Tibial artery (tissue), 4 donors: Measurements from ENCODE around the gene TLR4.

ENCODE experiments used
- DNase-seq, 2 donors: peaks; one replicate each; pipeline ENCODE4 v3.0.0-alpha.2; 2019
- H3K27ac ChIP-seq, 2 donors: fragments of 200-600 bp; sonication (generic) in 1 of 2; 1 replicate in 1 of 2; 2 replicates in 1 of 2; pipeline ENCODE4 v1.5.1; 2018 to 2019; ENCODE audit warnings: mild to moderate bottlenecking in 1 of 2
- H3K27me3 ChIP-seq, 2 donors: fragments of 200-600 bp; sonication (generic) in 1 of 2; one replicate each; pipeline versions ENCODE4 v1.5.1 to v1.6.0; 2016 to 2019
- H3K36me3 ChIP-seq, 3 donors: fragments of 200-600 bp; sonication (generic) in 2 of 3; one replicate each; pipeline ENCODE4 v1.5.1; 2016 to 2019; ENCODE audit warnings: mild to moderate bottlenecking in 2 of 3
- H3K4me1 ChIP-seq, 4 donors: fragments of 200-600 bp; sonication (generic) in 2 of 4; 1 replicate in 3 of 4; 2 replicates in 1 of 4; pipeline ENCODE4 v1.5.1; 2016 to 2019
- H3K4me3 ChIP-seq, 2 donors: fragments of 200-600 bp; sonication (generic) in 1 of 2; 1 replicate in 1 of 2; 2 replicates in 1 of 2; pipeline ENCODE4 v1.5.1; 2018 to 2019; ENCODE audit warnings: mild to moderate bottlenecking in 2 of 2
- H3K9me3 ChIP-seq, 3 donors: fragments of 200-600 bp; sonication (generic) in 1 of 3; one replicate each; pipeline ENCODE4 v1.5.1; 2016 to 2019
- CTCF ChIP-seq, 2 experiments: fragments of 200-600 bp in 1 of 2; fragments of 450-650 bp in 1 of 2; IDR thresholded peaks; one replicate each; pipeline ENCODE4 v1.5.1; 2017 to 2019; ENCODE audit warnings: antibody characterized with exemption in 2 of 2, mild to moderate bottlenecking in 1 of 2, moderate library complexity in 1 of 2
- intact Hi-C: fragments of 100-400 bp; cut with DNase I; formaldehyde crosslinking; loops from one replicate; pipeline ENCODE4 v1.15.0; 2023; ENCODE audit warnings: low total_unique reads

The TLR4 gene

DNA sequence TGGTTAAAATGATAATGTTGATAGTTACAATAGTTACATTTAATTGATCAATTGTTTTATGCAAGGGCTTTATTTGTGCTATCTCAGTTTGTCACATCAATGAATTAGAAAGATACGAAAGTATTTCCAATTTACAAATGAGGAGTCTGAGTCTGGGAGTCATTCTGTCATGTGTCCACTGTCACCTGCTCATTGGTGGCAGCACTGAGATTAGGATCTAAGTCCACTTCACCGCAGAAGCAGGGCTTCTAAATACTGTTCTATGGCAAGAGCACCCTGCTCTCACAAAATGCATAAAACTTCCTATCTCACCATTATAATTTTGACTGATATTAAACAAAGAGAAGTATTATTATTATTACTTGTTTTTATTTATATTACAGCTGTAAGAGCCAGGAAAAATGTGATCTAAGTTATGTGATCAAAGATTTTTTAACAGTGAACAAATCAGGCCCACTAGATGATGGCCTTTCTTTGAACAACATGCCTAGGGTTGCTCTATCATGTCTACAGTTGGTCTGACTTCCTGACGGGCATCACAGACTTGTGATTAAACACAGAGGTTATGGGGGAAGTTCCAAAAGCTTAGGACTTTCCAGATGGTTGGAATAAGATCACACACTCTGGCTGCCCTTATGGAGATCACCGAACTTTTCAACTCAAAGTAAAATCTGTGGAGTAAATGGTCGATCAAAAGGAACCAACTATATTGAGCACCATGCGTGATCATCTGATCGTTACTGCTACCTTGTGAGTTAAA is 15.1 kb downstream of the TLR4 start:
- Histone ChIP-seq H3K36me3 (peaks cover 0 to 15% (median 3%) of the 10 kb centered on the region in 3 donors), H3K4me1 (peaks cover 0 to 44% (median 8%) of the 10 kb centered on the region in 4 donors), H3K9me3 (no peaks in the 10 kb centered on the region), H3K27me3 (no peaks in the 10 kb centered on the region), H3K4me3 (no peak overlapping the region), H3K27ac (peak overlapping the region in 1 of 2 donors; percentile 19)
- TF ChIP-seq CTCF (IDR thresholded peaks at IDR 0.05): no peak
- intact Hi-C loops: no loop called here
- DNase-seq: no peak

DNA sequence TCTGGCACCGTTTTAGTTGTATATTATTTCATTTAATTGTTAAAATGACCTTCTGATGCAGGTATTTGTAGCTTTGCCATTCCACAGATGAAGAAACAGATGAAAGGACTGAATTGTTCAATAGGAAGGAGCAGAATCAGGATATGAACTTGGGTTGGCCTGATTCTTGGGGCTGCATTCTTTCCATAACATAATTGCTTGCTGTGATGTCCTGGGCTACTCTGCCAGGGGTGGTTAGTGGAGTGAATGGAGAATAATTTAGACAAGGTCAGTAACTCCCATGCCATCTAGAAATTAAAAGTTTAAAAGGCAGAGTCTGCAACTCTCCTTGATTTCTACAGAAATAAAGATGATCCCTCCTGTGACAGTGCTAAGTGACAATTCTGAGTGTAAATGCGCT is 15.9 kb downstream of the TLR4 start:
- no peaks in the 10 kb centered on the region for H3K27me3 ChIP-seq
- no peak overlapping the region for H3K4me3 ChIP-seq
- no peaks in the 10 kb centered on the region for H3K9me3 ChIP-seq
- H3K4me1 ChIP-seq: peaks cover 0 to 49% (median 8%) of the 10 kb centered on the region in 4 donors
- TF ChIP-seq CTCF (IDR thresholded peaks at IDR 0.05): no peak
- peaks cover 0 to 7% (median 0%) of the 10 kb centered on the region in 3 donors for H3K36me3 ChIP-seq
- intact Hi-C loops: no loop called here
- H3K27ac ChIP-seq: peak overlapping the region; percentile 1 to 19
- no peak for DNase-seq

DNA sequence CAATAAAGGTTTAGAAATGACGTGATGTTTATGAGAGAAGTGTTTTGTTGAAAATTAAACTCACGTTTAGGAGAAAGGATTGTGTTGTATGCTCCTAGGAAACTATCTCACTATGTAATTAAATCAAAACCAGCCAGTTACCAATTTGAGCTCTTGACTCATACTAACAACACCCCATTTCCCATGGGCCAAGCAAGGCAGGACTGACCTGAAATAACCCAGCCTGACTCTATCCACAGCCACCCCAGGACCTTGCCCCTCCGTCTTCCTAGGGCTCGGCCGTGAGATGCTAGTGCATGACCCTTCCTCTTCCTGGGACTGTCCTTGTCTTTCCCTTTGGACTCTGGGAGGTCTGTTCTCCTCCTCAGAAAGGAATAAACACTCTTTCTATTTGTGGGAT is 16.4 kb downstream of the TLR4 start:
- Histone ChIP-seq H3K9me3 (no peaks in the 10 kb centered on the region), H3K27ac (peak overlapping the region; percentile 1 to 19), H3K4me3 (no peak overlapping the region), H3K4me1 (peaks cover 0 to 51% (median 8%) of the 10 kb centered on the region in 4 donors), H3K36me3 (peaks cover 0 to 3% (median 0%) of the 10 kb centered on the region in 3 donors), H3K27me3 (no peaks in the 10 kb centered on the region)
- DNase-seq: peak; percentile 64 to 68
- intact Hi-C loops: no loop called here
- TF ChIP-seq CTCF (IDR thresholded peaks at IDR 0.05): no peak

- intact Hi-C loops: no loop called here
- TF ChIP-seq CTCF (IDR thresholded peaks at IDR 0.05): no peak
- H3K4me1 ChIP-seq: peaks cover 0 to 51% (median 8%) of the 10 kb centered on the region in 4 donors
- H3K4me3 ChIP-seq: no peak overlapping the region
- no peaks in the 10 kb centered on the region for H3K36me3 ChIP-seq
- no peaks in the 10 kb centered on the region for H3K27me3 ChIP-seq
- H3K9me3 ChIP-seq: no peaks in the 10 kb centered on the region
- DNase-seq: no peak
- no peak overlapping the region for H3K27ac ChIP-seq
These were observed 16.8 kb downstream of the TLR4 start for GRCh38 chr9:117720987-117721386.

- Histone ChIP-seq H3K9me3 (no peaks in the 10 kb centered on the region), H3K4me1 (peaks cover 0 to 51% (median 8%) of the 10 kb centered on the region in 4 donors), H3K27ac (no peak overlapping the region), H3K4me3 (no peak overlapping the region), H3K27me3 (no peaks in the 10 kb centered on the region), H3K36me3 (no peaks in the 10 kb centered on the region)
- intact Hi-C loops: no loop called here
- no peak for DNase-seq
- no peak for TF ChIP-seq CTCF (IDR thresholded peaks at IDR 0.05)
These were observed 18.0 kb downstream of the TLR4 start for GRCh38 chr9:117722108-117722761.
